ENCODE data around the gene ZNF410.
"Not testable (repeated sequence)": the region's sequence is repeated elsewhere in the genome, so short reads cannot be mapped to it uniquely, and the experiment has no call there.

ZNF410 gene

DNA sequence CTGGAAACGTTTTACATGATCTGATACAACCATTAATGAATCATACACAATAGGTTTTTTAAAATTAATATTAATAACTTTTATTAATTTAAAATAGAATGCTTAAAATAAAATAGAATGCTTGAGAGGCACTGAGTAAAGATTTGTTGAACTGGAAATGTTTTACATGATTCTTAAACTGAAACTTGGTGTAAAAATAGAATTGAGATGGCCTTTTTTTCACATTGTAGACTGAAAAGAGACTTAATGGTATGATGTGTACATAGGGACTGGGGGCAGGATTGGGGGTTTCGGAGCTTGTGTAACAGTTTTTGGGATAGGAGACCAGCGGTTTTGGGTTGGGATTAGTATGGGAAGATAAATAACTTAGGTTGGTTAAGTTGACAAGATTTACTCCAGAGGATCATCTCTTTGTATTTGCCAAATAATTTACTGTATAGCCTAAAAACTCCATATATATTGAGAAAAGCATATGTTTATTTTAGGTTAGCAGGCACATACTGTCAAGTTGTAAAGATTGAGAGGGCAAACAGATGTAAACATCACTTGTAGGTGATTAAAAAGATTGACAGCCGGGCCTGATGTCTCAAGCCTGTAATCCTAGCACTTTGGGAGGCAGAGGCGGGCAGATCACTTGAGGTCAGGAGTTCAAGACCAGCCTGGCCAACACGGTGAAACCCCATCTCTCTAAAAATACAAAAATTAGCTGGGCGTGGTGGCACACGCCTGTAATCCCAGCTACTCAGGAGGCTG lies 2.0 kb upstream of the ZNF410 start:
- no peak for DNase-seq (ENCODE audit: low spot score)

DNA sequence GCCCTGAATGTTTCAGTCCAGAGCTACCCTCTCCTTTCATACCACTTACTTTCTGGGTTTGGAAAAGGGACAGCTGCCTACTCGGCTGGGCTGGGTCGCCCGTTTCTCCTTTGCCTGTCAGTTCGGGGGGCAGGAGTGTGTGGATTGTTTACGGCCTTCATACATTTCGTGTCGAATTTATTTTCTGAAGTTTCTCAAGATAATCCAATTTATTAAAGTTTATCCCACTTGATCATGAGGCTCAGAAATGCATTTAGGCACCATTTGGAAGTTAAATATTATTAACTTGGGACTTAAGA lies 608 bp downstream of the ZNF410 start:
- no peak for DNase-seq (ENCODE audit: low spot score)

DNA sequence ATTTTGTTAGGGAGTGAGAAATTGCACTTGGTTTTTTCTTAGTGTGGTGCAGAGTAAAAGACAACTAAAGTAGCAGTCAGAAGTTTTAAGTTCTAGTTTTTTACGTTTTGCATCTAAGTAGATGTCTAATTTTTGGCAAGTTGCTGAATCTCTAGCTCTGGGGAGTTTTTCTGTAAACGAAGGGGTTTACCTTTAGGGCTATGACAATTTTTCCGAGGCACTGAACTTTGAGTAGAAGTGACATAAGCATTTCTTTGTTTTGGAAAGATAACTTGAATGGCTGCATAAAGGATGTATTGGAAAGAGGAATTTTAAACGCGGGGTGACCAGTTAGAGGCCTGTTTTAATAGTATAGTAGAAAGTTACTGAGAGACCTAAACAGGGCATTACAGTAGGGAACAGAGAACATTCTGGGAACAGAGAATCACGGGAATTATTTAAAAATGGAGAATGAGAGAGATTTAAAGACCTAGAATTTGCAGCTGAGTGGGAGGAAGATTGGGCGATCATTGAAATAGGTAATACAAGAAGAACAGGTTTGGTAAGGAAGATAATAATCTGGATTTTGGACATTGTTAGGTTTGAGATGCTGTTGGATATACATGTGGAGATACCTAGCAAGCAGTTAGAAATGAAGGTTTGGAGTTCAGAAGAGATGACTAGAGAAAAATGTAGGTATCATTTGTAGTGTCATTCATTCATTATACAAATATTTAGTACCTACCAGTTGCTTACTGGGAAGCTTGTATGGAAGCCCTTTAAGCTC lies 1.2 kb downstream of the ZNF410 start:
- no peak for DNase-seq (ENCODE audit: low spot score)

DNA sequence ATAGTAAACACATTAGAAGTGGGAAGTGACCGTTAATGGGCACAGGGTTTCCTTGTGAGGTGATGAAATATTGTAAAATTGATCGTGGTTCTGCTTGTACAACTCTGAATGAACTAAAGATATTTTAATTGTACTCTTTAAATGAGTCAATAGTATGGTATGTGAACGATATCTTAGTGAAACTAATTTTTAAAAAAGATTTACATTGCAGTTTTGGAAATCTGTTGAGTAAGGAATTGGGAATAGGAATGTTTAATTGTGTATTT lies 1.7 kb downstream of the ZNF410 start:
- no peak for DNase-seq (ENCODE audit: low spot score)

DNA sequence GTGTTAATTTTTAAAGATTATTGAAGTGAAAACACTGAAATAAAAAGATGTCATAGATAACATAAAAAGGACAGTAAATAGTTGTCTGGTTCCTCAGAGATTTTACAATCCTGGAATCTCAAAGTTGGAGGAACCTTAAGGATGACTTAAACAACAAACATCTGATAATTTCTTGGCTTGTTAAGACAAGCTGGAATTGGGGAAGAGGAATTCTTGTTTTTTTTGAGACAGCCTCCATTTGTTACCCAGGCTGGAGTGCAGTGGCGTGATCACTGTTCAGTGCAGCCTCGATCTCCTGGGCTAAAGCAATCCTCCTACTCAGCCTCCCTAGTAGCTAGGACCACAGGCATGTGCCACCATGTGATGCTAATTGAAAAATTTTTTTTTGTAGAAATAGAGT lies 2.3 kb downstream of the ZNF410 start:
- no peak for DNase-seq (ENCODE audit: low spot score)

DNA sequence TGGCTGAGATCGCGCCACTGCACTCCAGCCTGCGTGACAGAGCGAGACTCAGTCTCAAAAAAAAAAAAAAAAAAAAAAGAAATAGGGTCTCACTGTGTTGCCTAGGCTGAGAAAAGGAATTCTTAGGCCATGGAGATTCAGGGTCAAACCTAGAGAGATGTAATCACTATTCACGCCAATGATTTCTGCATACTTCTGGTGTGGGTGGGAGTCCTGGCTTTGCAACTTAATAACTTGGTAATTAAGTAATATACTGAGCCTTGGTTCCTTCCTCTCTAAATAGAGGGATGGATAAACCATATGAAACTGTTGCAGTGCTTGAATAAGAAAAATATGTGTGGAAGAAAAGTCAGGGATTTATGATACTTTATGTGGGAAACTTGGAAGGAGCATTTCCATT lies 2.7 kb downstream of the ZNF410 start:
- no peak for DNase-seq (ENCODE audit: low spot score)

DNA sequence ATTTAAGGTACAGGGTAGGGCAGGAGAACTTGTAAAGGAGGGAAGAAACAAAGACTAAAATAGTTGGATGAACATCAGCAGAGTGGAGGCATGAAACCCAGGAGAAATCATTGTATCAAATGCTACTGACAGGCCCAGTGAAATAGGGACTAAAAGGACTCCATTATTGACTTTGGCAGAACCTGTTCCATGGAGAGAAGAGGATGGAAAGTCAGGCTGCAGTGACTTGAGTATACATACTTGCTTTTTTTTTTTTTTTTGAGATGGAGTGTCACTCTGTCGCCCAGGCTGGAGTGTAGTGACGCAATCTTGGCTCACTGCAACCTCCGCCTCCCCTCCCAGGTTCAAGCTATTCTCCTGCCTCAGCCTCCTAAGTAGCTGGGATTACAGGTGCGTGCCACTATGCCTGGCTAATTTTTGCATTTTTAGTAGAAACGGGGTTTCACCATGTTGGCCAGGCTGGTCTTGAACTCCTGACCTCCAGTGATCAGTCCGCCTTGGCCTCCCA lies 7.6 kb downstream of the ZNF410 start:
- DNase-seq (ENCODE audit: low spot score): not testable (repeated sequence)

DNA sequence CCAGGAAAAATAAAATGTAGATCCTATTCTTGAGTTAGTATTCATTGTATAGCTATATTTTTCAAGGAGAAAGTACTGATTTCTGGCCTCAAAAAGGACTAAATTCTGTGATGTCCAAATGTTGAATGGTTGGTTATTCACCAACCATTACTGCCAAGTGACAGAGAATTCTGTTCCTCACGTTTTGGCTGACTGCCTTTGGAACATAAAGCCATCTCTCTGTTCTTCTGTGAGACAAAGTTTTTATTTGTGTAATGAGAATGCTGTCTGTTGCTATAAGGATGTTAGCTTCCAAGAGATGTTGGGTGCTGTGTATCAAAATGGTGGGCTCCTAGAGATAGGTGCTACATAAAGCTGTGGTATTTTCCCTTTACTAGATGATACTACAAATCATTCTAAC lies 9.3 kb downstream of the ZNF410 start:
- DNase-seq (ENCODE audit: low spot score): peak; percentile 58

DNA sequence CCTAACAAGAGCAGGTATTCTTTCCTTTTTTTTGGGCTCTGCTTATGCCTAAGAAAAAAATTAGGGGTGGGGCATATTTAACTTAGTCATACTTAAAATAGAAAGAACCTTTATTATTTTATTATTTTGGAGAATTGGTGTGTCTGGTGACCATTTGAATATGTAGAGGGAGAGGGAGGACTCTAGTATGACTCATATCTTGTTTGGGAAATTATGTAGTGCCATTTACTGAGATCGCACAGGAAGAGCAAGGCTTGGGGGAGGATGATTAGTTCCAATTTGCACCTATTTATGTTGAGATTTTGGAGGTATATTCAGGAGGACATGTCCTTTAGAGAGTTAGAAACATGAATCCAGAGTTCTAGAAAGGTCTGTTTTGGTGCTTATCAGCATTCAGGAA lies 9.9 kb downstream of the ZNF410 start:
- DNase-seq (ENCODE audit: low spot score): no peak

DNA sequence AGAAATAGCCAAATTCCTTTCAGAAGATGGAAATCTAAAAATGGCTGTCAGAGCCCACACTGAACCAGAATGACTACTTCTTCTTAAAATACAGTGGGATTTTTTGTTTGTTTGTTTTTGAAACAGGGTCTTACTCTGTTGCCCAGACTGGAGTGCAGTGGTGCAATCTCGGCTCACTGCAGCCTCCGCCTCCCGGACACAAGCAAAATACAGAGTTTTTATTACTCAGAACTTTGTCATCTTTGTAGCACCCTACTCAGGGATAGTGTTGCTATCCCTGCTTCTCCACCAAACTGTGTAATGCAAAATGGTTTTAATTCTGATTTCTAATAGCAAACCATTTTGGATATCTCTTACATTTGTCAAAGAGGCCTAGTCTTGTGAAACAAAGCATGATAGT lies 16.4 kb downstream of the ZNF410 start:
- no peak for DNase-seq (ENCODE audit: low spot score)

DNA sequence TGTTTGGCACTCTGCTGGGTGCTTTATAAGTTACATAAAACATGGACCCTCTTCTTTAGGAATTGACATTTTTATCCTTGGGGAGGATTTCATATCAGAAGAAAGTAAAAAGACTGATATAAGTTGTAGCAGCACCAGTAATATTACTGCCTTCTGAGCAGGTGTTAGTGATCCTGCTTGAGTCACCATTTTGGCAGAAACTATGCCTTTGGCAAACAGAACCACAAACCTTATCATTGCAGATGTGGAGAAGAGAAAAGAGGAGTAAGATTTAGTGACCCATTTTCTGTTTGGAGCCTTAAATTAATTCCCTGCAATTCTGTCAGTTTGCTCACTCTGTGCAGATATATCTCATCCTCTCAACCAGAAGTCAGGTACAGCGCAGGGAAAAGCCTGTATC lies 23.0 kb downstream of the ZNF410 start:
- DNase-seq (ENCODE audit: low spot score): no peak

DNA sequence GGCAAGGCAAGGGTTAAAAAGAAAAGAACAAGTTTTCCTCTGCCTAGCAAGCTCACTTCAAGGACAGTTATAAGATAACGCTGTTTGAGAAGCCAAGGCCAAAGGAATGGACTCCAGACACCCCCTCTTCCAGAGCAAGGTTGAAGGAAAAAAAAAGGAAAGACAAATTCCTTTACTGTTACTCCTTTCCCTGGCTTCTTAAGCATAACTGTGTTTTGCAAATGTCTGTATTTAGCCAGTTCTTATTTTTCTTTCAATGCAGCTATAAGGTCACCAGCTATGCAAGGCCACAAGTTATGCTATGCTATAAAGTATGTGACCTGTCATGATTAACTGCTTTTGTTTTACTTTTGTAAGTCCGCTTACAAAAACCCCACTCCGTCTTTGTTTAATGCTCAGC lies 26.6 kb downstream of the ZNF410 start:
- no peak for DNase-seq (ENCODE audit: low spot score)

DNA sequence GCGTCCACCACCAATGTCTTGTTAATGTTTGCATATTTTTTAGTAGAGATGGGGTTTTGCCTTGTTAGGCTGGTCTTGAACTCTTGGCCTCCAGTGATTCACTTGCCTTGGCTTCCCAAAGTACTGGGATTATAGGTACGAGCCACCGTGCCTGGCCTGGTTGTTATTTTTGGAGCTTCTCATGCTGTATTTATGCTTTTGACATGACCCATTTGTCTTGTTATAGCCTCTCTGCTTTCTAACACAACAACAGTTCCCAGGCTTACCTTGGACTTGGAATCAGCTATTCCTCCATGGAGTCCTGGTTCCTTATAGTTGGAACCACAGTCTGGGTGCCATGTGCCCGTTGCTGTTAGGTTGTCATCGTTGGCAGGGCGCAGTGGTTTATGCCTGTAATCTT lies 29.7 kb downstream of the ZNF410 start:
- no peak for DNase-seq (ENCODE audit: low spot score)

DNA sequence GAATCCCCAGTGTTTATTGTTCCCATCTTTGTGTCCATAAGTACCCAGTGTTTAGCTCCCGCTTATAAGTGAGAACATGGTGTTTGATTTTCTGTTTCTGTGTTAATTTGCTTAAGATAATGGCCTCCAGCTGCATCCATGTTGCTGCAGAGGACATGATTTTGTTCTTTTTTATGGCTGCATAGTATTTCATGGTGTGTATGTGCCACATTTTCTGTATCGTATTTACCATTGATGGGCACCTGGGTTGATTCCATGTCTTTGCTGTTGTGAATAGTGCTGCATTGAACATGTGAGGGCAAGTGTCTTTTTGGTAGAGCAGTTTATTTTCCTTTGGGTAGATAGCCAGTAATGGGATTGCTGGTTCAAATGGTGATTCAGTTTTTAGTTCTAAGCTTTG lies 32.8 kb downstream of the ZNF410 start:
- DNase-seq (ENCODE audit: low spot score): not testable (repeated sequence)

DNA sequence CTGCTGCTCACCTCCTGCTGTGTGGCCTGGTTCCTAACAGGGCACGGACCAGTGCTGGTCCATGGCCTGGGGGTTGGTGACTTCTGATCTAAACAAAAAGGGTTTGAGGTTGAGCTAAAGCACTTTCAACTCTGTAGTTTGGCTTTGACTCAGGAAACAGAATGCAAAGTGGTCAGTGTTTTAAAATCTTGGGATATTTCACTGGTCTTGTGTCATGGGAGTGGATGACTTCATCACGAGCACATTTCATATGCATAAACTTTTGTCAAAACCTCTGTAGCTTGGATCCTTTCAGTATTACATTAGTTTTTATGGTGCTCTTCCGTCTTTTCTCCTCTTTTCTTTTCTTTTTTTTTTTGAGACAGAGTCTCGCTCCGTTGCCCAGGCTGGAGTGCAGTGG lies 37.7 kb downstream of the ZNF410 start:
- DNase-seq (ENCODE audit: low spot score): no peak

DNA sequence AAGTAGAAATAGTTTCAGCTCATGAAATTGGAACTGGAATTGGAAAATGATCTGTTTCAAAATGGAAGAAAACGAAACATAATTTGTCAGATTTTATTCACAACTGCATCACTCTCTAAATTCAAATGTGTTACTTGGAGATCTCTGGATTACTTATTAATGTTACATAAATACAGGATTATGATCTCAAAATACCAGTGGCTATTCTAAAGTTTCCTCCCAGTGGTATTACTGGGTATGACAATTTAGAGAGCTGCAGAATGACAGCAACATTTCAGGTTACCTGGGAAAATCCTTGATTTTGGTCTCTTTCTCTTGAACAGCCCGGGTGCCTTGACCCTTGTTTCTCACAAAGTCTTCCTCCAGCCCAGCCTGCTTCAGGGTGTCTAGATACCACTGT lies 49.0 kb downstream of the ZNF410 start:
- DNase-seq (ENCODE audit: low spot score): no peak

DNA sequence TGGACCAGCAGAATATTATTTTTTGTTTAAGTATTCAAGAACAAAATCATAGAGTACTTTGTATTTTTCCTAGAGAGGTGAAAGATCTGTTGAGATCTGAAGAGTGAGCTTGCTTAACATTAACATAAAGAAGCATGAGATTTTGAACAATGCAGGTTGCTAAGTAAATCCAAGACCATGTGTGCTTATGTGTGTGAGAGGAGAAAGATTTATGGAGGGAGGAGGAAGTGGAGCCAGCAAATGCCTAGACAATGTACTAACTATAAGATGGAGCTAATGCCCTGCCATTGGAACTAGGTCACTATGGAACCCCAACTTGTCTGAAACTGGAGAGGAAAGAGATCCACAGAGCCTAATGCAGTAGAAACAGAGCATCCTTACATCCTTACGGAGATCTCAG lies 49.9 kb downstream of the ZNF410 start:
- DNase-seq (ENCODE audit: low spot score): no peak

DNA sequence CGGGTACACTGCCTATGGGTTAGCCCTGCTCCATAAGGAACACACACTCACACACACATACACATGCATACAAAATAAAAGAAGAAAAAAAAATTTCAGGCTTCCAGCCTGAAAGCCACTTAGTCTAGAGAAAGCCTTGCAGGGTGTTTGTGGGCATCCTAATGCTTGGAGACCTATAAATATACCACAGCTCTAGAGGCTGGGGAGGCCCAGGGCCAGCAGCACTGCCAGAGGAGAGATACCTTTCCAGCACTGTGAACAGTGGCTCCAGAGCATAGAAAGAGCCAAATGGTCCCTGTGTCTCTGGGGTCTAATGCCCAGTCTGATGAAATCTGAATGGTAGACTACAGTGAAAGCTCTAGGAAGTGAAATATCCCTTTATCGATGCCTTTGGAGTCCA lies 50.4 kb downstream of the ZNF410 start:
- DNase-seq (ENCODE audit: low spot score): no peak

DNA sequence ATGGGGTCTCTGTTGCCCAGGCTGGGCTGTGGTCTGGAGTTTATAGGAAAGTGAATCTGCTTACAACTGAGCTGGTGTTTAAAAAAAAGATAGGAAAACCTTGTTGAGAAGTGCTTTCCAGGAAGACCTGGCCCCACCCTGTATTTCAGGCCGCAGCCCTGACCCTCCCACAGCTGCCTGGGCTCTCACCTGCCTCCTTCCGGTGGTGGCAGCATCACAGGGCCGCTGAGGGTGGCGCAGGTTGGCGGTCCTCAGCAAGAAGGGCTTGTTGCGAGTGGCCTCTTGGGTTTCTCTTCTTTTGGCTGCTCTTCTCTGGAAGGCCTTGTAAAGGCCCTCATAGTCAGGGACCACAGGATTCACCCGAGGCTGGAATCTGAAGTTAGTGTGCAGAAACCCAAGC lies 55.5 kb downstream of the ZNF410 start:
- no peak for DNase-seq (ENCODE audit: low spot score)

DNA sequence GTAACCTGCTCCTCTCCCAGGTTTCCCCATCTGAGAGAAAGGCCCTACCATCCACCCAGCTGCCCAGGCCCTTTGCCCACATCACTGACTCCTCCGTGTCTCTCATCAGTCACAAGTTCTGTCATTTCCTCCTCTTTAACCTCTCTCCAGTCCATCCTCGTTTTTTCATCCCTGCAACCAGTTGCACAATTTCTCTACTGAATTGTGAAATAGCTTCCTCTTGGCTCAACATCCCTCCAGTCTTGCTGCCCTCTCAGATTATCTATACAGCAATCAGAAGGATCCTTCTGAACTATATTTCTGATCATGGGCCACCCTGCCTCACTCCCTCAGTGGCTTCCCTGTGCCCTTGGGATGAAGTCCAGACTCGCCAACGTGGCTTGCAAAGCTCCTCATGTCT lies 56.4 kb downstream of the ZNF410 start:
- peak; percentile 50 for DNase-seq (ENCODE audit: low spot score)

DNA sequence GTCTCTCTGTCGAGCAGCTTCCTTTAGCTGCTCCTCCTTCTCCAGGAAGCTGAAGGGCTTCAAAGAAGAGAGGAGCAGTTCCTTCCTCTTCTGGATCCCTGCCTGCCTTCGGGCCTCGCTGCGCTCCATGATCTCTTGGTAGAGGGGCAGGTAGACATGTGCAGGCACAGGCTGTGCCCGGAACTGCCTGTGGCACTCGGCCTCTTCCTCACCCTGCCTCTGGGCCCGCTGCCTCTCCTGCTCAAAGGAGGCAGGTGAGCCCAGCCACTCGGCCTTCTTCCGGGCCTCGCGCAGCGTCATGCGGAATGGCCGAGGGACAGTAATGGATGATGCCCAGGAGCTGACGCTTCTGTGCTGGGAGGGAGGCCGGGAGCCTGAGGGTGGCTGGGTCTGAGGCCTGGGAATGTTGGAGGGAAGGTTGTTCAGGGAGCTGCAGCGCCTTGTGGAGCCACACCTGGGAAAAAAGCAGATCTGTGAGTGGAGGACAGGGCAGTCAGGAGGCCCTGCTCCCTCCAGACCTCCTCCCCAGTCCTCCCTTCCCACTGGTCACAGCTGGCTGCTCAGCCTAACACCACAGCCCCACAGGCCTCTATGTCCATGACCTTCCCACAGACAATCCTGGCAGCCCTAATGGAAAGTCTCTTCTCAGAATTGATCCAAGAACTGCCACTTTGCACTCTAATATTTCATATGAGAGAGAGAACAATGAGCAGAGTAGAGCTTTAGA lies 57.9 kb downstream of the ZNF410 start:
- no peak for DNase-seq (ENCODE audit: low spot score)

DNA sequence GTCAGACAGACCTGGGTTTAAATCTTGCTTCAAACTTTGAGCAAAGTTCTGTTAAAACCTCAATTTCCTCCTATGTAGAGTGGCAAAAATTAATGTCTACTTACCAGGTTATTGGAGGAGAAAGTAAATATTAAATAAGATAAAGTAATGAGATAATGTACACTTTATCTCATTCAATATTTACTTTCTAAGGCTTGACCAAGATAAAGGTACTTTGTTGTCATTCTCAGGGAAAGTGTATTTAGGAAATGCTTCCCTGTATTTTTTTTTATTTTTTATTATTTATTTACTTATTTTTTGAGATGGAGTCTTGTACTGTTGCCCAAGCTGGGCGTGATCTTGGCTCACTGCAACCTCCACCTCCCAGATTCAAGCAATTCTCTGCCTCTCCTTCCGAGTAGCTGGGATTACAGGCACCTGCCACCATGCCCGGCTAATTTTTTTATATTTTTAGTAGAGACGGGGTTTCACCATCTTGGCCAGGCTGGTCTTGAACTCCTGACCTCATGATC lies 58.6 kb downstream of the ZNF410 start:
- no peak for DNase-seq (ENCODE audit: low spot score)
